HG02981 (cell line): ENCODE measurements around the gene EPHA7.

ENCODE experiments used
- ATAC-seq: cut with Tn5 transposase; IDR thresholded peaks from one replicate; pipeline ENCODE4 v1.9.1; 2021; ENCODE audit warnings: mild to moderate bottlenecking, moderate library complexity; ENCODE audit not compliant: unreplicated experiment

The EPHA7 gene

DNA sequence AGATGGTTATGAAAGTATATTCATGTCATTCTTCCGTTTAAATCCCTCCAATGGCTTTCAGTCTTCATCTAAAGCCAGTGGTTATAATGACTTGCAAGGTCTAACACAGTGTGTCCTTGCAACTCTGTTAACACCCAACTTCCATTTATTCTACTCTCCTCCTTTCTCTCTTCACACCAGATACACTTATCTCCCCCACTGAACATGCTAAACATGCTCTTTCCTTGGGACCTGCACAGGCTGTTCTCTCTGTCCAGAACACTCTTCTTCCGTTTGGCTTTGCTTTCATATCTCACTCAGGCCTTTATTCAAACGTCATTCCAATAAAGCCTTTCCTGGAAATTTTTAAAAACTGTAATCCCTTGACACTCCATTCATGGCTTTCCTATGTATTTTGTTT is 91.5 kb downstream of the EPHA7 start:
- no peak for ATAC-seq

DNA sequence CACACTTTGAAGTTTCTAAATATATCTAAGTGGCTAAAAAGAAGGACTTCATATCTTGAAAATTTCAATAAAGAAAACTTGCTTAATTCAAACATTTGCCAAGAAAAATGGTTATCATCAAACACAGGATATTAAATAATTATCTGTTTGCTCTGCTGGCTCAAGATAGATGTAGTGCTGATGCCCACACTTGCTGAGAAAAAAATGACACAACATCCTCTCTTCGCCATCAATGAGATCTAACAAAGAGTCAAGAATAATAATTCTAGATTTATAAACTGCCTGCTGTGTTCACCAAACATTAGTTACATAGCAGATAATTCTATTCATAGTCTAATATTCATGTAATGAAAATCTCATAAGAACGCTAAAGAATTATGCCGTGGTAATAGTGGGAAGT is 93.6 kb downstream of the EPHA7 start:
- ATAC-seq, result no peak

DNA sequence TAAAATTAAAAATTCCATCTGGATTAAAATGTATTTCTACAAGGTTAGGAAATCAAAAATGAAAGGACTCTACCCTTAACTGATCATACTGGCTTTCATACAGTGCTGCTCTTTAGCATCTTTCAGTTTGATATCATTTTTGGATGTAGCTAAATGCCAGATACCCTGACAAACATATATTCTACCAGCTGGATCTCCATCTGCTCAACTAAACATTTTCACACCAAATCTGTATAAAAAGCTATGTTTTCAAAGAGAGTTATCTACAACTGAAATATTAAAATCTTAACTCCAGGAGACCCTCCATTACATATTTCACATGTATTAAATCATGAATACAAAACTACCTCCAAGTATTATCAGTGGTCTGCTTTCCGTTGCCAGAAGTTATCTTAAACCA is 95.7 kb downstream of the EPHA7 start:
- no peak for ATAC-seq

DNA sequence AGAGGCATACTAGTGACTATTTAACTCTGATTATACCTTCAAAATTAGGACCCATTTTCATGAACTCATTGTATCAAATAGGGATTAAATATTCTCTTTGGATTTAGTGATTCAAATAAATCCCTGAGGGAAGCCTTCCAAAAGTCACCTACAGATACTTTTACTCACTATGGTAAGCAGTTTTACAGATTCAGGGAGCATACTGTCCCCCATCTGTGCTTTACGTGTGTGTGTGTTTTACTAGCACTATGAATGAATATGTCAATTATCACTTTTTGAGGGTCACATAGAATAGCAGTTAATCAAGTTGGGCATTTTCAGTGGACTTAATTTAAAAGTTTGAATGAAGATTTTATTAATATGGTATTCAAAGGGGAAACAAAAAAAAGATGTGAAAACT is 96.7 kb downstream of the EPHA7 start:
- ATAC-seq, result no peak

DNA sequence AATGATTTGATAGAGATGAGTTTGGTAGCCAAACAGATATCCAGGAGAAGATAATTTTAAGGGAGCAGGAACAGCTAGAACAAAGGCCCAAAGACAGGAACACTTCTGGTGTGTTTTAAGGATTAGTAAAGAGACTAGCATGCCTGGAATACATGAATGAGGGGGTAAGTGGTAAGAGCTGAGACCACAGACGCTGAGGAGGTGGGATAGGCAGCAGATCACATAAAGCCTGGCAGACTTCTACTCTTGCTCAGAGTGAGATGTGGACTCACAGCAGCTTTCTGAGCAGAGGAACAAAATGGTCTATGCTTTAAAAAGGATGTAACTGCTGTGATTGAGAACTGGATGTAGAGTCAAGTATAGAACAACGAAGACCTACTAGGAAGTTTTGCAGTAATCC is 100.1 kb downstream of the EPHA7 start:
- no peak for ATAC-seq

DNA sequence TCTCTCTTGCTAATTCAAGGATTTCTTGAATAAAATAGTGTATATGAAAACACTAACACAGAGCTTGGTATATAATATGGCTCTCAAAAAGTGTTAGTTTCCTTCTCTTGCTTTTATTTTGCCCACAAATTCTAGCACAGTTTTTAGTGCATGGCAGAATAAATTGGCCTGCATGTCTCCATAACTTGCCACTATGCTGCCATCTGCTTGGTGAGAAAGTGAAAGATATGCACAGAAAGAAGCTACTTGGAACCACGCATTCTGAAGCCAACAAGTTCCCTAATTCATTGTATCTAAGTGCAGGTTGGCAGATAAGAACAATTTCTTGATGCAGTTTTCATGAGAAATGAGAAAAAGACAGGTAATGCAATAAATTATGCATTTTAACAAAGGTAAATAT is 101.2 kb downstream of the EPHA7 start:
- no peak for ATAC-seq

DNA sequence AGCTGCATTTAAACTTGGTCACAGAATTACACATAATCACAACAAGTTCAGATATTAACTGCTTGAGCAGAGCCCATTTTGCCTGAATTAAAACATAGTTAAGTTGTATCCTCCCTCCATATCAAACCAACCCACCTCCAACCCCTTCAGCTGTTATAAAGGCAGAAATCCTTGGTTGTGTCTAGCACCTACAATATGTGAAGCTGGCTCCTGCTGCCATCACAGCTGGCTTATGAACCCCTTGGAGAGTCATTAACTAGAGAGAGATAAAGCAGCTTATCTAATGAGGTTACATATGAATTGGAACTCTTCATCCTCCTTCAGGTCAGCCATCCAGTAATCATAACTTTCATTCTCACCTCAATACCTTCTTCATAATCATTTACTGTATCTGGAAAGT is 101.8 kb downstream of the EPHA7 start:
- ATAC-seq, result no peak

DNA sequence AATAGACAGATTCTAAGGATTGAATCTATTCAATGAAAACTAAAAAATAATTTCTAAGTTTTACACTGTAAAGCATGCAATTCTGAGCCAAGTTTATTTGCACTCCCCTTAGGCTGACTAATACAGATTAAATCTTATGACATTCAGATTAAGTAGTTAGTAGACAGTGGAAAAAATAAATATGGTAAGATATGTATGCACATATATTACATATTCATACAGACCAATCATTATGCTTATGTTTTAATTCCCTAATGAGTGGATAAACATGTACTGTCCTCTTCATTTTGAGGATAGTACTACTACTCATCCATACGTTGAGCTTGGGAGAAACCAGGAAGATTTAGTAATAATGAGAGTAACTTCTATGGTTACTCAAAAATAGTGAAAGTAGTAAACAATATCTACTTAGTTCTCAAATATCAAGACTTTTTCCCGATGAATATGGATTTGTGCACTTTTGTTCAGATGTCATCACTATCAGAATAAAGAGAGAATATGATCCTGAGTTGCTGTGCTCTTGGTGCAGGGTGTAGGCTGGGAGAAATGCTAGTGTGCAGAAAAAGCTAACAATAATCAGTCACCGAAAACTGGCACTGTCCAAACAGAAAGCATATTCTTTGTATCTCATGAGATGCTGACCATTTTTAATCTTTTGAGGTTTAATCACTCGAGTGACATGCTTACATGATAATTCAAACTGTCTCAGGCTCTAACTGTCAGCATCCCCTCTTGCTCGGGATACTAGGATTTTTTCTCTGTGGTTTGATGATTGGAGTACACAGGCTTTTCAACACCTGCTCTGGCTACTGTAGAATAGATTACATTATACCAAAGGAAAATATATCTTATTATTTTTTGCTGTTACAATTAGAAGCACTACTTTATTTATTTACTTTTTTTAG is 111.6 kb downstream of the EPHA7 start:
- no peak for ATAC-seq

DNA sequence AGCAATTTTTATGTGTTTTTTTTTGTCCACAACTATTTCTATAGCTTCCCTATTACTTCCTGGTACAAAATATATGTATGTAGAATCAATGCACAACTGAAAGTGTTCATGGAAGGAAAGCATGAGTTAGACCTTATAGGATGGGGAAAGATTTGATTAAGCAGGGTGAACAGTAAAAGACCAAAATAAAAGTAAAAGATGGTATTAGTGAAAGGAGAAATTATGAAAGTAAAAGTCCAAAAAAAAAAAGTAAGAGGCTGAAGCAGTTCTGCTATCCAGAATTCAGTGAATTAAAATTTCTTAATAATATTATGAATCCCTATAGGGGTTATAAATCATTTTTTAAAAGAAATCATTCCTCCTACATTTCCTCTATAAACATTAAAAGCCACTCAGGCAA is 114.3 kb downstream of the EPHA7 start:
- ATAC-seq, result no peak

DNA sequence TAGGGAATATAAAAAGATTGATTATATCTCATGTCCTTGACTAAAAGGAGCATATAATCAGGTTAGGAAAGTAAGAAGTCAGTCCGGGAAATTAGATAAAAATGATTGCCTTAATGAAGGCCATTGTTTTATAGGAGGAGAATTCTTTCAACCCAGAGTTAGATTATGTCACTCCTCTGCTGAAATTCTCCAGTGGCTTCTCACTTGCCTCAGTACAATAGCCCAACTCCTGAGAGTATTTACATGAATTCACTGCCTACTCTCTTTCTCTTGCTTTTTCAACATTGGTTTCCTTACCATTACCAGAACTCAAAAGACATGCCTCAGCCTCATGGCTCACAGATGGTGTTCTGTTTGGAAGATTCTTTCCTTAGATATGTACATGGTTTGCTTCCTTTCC is 114.9 kb downstream of the EPHA7 start:
- no peak for ATAC-seq

DNA sequence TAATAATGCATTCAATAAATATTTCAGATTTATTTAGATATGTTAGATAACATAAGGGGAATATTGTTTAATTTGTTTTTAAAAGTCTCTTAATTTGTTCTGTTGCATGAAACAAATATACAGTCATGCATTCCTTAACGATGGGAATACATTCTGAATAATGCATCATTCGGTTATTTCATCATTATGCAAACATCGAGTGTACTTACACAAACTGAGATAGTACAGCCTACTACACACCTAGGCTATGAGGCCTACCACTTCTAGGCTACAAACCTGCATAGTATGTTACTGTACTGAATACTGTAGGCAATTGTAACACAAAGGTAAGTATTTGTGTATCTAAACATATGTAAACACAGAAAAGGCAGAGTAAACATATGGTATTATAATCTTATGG is 118.7 kb downstream of the EPHA7 start:
- ATAC-seq, result no peak

DNA sequence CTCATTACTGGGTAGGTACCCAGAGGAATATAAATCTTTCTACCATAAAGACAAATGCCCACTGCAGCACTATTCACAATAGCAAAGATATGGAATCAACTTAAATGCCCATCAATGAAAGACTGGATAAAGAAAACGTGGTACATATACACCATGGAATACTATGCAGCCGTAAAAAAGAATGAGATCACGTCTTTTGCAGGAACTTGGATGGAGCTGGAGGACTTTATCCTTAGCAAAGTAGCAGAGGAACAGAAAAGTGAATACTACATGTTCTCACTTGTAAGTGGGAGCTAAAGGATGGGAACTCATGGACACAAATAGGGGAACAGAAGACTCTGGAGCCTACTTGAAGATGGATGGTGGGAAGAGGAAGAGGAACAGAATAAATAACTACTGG is 119.7 kb downstream of the EPHA7 start:
- no peak for ATAC-seq

DNA sequence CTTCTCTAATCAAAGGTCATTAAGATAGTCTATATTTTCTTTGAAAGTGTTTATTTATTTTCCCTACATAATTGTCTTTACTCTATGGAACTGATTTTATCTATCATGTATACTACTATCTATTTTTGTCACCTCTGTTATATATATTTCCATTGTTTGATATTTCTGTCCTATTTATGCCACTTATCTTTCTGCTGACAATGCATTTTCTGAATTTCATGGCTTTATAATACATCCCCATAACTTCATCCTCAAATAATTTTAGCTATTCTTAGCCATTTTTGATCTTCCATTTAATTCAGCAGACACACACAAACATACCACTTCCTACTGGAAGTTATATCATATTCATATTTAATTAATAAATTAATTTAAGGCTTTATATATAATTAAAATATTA is 123.7 kb downstream of the EPHA7 start:
- no peak for ATAC-seq

DNA sequence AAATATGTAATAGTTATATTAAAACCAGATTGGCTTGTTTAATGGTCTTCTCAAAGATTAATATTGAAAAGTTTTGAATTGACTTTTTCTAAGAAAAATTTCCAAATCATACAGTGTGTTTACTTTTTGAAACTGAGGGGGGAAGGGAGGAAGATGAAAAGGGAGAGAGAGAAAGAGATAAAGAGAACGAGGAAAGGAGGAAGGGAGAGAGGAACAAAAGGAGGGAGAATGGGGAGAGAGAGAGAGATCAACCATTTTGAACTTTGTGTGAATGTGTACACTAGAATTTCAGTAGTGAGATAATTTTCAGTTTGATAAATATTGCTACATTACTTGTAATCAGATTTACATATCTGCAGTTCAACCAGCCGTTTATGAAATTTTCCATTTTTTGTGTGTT is 124.5 kb downstream of the EPHA7 start:
- no peak for ATAC-seq

DNA sequence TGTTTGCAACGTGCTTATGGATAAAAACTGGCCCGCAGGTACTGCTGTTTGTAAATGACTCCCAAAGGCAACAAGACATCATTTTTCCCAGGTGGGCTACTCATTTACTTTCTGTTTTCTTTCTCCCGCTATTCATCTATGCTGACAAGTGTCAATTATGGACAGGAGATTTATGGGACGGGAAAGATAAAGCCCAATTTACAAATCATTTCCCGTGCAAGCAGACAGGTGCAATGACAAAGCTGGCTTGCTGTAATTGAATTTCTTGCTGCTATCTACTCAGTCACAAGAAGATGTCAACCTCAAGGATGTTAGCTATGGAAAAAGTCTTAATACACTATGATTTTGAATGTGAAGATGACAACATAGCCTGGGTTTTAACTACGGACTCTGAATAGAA is 125.5 kb downstream of the EPHA7 start:
- ATAC-seq, result no peak

DNA sequence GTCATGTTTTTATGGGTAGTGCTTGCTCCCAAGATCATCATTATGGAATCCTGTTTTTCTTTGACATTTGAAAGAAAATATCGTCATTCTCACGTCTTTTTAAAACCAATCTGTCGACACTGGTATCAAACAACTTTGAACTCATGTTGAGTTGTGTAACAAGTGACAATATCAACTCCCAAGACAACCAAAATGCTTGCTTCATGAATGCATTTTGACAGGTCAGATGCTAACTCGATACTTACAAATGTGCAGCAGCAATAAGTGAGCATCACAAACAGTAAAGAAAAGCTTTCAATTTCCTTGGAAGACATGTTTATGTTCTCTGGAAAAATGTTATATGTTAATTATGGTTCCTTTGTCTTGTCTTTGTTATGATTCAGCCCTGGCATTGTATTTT is 125.9 kb downstream of the EPHA7 start:
- no peak for ATAC-seq

DNA sequence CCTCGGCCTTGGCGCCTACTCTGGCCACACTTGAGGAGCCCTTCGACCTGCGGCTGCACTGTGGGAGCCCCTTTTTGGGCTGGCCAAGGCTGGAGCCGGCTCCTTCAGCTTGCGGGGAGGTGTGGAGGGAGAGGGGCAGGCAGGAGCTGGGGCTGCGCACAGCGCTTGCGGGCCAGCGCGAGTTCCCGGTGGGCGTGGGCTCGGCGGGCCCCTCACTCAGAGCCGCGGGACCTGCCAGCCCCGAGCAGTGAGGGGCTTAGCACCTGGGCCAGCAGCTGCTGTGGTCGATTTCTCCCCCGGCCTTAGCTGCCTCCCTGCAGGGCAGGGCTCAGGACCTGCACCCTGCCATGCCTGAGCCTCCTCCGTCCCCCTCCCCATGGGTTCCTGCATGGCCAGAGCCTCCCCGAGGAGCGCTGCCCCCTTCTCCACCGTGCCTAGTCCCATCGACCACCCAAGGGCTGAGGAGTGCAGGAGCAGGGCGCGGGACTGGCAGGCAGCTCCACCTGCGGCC is 136.8 kb downstream of the EPHA7 start:
- no peak for ATAC-seq

DNA sequence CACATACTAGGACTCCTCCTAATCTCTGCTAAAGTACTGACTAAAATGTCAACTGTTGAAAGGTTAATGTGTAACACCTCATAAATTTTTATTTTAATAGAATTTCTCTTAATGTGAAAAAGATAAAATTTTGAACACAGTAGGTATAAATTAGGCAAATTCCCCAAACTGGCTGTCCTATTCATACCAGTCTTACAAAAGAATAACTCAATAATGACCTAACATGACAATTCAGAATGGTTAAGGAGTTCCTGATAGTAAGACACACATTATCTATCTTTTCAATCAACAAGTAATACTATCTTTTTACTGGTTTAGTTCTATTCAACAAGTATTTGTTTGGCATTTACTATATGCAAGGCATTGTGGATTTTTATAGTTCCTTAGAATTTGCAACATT is 141.1 kb downstream of the EPHA7 start:
- ATAC-seq, result no peak

DNA sequence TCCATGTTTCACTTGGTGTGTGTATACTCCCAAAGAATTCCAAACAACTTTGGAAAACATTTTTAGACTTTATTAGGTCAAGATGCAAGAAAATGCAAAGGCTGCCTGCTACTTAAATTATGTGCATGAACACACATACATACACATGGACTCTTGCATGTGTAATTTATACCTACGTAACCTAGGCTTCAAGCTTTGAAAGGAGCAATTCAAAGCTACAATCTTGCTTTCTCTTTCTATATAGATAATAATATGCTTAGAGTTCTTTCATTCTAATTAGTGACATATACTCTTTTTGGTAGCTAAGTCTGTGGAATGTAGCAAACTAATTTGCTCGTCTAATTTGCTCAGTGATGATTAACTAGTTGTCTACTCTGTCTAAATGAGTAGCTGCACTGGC is 146.5 kb downstream of the EPHA7 start:
- no peak for ATAC-seq

DNA sequence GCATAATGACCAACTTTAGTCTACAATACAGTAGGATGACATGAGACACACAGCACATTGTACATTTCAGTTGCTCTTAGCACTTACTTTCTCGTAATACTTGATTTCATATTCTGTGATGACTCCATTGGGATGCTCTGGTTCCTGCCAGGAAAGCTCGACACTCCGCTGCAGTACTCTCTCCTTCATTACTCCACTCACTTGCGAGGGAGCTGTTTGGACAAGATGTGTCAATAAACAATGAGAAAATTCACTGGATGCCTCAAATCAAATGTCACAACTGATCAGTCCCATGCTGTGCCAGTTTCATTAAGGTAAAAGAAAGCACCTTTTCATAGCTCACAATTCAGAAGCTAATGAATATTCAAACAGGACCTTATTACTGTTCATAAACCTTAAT is 147.1 kb downstream of the EPHA7 start:
- no peak for ATAC-seq

DNA sequence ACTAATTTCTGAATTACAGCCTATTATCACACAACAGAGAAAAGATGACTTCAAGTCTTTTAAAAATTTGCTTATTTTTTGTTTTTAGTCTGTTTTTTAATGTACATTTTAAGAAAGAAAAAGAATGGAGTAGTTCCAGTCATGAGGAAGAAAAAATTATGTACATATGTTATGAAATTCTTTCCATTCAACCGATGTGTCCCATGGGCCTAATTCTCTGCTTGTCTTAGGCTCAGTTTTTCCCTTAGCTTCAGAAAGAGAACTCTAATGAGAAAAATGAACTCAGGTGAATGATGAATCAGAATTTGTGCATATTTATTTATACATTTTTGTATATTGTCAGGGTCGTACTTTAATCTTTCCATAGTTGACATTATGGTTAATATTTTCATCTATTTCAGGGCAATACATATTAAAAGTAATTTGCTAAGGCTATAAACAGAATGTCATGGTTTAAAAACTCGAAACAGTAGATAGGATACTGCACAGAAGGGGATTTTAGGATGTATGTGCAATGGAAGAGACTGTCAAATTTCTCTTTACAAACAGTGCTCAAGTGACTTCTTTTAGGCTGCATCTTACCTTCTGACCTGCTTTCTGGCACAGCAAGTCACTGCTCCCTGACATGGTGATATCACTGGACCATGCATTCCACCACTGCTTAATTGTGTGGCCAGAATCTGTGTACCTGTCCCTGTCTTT is 153.1 kb downstream of the EPHA7 start:
- ATAC-seq, result no peak

DNA sequence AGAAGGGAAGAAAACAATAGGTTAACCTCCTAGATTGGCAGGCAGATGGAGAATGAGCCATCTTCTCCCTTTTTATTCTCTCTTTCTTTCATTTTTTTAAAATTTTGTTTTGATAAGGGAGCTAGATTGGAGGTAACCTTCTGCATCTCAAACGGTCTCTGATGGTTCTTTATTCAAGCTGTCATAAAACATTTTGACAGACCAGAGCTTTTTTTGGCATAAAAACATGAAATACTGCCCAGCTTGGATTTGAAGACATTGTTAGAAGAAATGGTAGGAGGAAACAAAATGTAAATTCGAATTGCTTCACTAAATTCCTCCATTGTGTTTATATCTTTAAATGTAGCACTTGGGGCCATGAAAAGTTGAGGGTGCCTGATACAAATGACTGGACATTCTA is 158.5 kb downstream of the EPHA7 start:
- no peak for ATAC-seq
